HG03520 (cell line): ENCODE measurements around the gene MCC.

ENCODE experiments used
- ATAC-seq: cut with Tn5 transposase; IDR thresholded peaks from one replicate; pipeline ENCODE4 v1.9.1; 2021; ENCODE audit warnings: mild to moderate bottlenecking, moderate library complexity; ENCODE audit not compliant: unreplicated experiment

MCC gene

GRCh38 chr5:113161806-113162205 lies 326.4 kb downstream of the MCC start:
- ATAC-seq = no peak

GRCh38 chr5:113157886-113158285 lies 330.4 kb downstream of the MCC start:
- ATAC-seq = no peak

- no peak for ATAC-seq
These were observed 331.9 kb downstream of the MCC start for GRCh38 chr5:113156271-113156877.

- ATAC-seq = no peak
These were observed 334.6 kb downstream of the MCC start for GRCh38 chr5:113153512-113154097.

- no peak for ATAC-seq
These were observed 335.9 kb downstream of the MCC start for GRCh38 chr5:113152380-113152740.

GRCh38 chr5:113151641-113152379 lies 336.4 kb downstream of the MCC start:
- ATAC-seq = no peak

GRCh38 chr5:113150821-113151220 lies 337.4 kb downstream of the MCC start:
- ATAC-seq = no peak

- ATAC-seq = no peak
These were observed 338.0 kb downstream of the MCC start for GRCh38 chr5:113150221-113150620.

- ATAC-seq = no peak
These were observed 340.7 kb downstream of the MCC start for GRCh38 chr5:113147537-113147936.

GRCh38 chr5:113147101-113147508 lies 341.1 kb downstream of the MCC start:
- ATAC-seq = no peak

GRCh38 chr5:113145757-113146387 lies 342.4 kb downstream of the MCC start:
- no peak for ATAC-seq

- ATAC-seq = no peak
These were observed 346.1 kb downstream of the MCC start for GRCh38 chr5:113142186-113142585.

GRCh38 chr5:113140837-113141671 lies 347.2 kb downstream of the MCC start:
- no peak for ATAC-seq

GRCh38 chr5:113133211-113133975 lies 354.9 kb downstream of the MCC start:
- ATAC-seq = no peak

GRCh38 chr5:113132564-113132963 lies 355.7 kb downstream of the MCC start:
- ATAC-seq = no peak

GRCh38 chr5:113128641-113129330 lies 359.5 kb downstream of the MCC start:
- ATAC-seq = no peak

GRCh38 chr5:113128082-113128481 lies 360.2 kb downstream of the MCC start:
- ATAC-seq = no peak

GRCh38 chr5:113127021-113127420 lies 361.2 kb downstream of the MCC start:
- ATAC-seq = no peak

GRCh38 chr5:113125371-113125770 lies 362.9 kb downstream of the MCC start:
- ATAC-seq = no peak

GRCh38 chr5:113124914-113125313 lies 363.3 kb downstream of the MCC start:
- no peak for ATAC-seq
